GM19043 (cell line): ENCODE results near the gene STK32C.

ENCODE experiments used
- ATAC-seq: cut with Tn5 transposase; IDR thresholded peaks from one replicate; pipeline ENCODE4 v1.9.1; 2021; ENCODE audit warnings: low read depth; ENCODE audit not compliant: unreplicated experiment

STK32C gene

DNA sequence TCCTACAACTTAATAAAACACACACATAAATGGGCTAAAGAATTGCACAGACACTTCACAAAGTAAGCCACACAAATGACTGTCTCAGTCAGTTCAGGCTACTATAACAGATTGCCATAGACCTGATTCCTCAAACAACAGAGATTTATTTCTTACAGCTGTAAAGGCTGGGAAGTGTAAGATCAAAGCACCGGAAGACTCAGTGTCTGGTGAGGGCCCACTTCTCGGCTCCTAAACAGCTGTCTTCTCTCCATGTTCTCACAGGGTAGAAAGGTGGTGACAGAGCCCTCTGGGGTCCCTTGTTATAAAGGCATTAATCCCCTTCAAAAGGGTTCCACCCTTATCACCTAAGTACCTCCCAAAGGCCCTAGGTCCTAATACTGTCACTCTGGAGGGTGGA lies 18.3 kb downstream of the STK32C start:
- no peak for ATAC-seq

DNA sequence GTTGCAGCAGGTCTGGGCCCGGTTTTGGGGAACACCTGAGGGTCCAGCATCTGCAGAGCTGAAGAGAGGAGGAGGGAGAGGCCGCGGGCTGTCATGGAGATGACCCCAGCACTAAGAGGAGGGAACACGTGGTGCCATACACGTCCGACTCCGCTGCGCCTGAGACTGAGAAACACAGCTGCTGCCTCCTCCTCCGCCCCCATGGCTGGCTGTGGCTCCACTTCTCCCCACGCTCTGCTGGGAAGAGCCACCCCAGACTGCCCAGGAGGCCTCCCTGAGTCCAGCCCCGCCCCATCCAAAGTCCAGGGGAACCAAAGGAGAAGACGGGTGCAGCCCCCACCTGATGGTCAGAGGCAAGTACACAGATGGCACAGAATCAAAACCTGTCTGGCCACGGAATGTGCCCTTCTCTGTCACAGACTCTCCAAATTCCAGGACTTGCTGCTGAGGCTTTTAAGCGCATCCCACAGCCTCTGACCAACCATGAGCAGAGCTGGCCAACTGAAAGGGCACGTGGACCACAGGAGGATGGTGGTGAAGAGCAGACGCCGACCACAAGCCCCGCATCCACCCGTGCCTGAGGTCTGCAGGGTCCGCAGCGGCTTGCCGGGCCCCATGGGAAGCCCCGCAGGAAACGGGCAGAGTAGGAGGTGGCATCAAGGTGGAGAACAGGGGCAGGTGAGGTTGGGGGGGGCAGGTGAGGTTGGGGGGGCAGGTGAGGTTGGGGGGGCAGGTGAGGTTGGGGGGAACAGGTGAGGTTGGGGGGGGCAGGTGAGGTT lies 24.0 kb downstream of the STK32C start:
- no peak for ATAC-seq

DNA sequence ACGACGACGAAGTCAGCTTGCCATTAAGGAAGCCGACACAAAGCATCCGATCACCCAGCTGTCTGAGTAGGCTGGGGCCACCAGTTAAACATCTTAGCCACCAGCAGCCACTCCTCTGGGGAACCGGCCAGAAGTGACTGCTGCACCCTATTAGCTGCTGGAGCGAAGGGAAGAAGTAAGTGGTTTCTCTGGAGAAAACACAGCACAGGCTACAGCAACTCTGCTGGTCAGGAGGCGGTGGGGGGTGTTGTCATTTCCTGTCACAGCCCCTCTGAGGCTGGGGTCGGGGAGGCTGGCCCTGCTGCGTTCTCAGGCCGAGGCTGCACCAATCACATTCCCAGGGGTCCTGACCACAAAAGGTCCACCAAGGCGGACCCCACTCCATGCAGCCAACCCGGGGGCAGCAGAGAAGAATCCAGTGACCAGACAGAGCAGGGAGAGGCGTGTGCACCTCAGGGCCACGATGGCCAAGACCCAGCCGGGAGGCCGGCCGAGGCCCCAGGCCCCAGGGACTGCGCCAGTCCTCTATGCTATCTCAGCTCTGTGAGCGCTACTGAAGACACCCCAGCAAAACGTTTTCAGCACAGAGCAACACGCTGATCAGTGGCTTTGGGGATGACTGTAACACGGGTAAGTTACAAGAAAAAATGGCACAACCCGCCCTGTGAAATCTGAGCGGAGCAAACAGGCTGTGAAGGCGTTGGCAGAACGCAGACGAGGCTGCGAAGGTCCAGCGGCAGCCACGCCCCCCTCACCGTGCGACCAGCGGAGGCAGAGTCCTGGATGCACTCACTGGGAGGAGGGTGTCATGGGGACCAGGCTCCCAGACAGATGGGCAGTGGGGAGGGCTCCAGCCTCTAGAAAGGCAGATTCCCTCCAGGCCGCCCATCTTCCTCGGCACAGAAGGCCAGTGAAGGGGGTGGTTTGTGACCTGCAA lies 24.8 kb downstream of the STK32C start:
- ATAC-seq, result no peak

DNA sequence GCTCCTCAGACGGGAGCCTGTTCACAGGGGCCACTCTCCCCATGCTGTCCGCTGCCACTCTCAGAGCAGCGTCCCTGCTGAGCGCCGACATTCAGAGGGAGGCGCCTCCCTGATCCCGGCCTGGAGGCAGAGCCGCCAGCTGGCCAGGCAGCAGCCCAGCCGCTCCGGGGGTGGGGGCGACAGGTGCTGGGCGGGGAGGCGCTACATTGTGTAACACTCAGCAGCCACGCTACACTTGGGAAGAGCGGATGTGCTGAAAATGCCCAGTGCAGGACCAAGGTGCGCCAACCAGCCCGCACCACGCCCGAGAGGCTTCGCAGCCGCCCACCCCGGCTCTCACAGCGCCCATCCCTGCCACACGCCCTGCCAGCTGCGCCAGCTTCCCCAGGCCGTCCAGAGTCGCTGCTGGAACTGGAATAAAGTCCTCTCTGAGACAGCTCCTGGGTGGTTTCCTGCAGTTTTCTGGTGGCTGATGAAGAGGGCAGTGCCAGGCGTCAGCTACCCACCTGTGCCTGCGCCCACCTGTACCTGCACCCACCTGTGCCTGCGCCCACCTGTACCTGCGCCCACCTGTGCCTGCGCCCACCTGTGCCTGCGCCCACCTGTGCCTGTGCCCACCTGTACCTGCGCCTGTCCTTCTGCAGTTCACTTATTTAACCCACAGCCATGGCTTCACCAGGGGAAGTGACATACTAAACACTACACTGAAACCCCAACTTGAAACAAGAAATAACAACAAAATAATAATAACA lies 25.7 kb downstream of the STK32C start:
- no peak for ATAC-seq

DNA sequence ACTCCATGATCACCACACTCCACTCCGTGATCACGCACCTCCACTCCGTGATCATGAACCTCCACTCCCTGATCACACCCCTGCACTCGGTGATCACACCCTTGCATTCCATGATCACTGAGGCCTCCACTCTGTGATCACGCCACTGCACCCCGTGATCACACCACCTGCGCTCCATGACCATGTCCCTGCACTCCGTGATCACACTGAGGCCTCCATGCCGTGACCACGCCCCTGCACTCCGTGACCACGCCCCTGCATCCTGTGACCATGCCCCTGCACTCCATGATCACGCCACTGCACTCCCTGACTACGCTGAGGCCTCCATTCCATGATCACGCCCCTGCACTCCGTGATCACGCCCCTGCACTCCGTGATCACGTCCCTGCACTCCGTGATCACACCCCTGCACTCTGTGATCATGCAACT lies 27.1 kb downstream of the STK32C start:
- no peak for ATAC-seq

DNA sequence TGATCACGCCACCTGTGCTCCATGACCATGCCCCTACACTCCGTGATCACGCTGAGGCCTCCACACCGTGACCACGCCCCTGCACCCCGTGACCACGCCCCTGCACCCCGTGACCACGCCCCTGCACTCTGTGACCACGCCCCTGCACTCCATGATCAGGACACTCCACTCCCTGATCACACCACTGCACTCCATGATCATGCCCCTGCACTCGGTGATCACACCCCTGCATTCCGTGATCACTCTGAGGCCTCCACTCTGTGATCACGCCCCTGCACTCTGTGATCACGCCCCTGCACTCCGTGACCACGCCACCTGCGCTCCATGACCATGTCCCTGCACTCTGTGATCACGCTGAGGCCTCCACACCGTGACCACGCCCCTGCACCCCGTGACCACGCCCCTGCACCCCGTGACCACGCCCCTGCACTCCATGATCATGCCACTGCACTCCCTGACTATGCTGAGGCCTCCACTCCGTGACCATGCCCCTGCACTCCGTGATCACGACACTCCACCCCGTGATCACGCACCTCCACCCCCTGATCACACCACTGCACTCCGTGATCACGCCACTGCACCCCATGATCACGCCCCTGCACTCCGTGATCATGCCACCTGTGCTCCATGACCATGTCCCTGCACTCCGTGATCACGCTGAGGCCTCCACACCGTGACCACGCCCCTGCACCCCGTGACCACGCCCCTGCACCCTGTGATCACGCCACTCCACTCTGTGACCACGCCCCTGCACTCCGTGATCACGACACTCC lies 27.7 kb downstream of the STK32C start:
- ATAC-seq, result no peak

DNA sequence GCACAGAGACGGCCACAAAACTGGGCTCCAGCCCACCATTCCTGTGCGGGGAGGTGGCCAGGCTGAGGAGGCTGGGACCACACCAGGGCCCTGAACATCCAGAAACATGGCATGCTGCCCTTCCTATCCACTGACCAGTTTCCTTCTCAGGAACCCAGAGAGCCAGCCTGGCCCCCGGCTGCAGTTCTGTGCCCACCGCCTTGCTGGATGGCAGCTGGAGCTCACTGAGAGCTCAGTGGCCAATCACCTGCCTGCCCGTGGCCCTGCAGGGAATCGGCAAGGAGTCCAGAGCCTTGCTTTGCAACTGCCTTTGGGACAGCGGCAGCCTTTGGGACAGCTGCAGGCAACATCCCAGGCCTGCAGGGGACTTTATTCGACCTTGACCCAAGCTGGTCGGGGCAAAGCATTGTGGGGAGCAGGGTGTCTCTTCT lies 30.4 kb downstream of the STK32C start:
- ATAC-seq, result no peak

DNA sequence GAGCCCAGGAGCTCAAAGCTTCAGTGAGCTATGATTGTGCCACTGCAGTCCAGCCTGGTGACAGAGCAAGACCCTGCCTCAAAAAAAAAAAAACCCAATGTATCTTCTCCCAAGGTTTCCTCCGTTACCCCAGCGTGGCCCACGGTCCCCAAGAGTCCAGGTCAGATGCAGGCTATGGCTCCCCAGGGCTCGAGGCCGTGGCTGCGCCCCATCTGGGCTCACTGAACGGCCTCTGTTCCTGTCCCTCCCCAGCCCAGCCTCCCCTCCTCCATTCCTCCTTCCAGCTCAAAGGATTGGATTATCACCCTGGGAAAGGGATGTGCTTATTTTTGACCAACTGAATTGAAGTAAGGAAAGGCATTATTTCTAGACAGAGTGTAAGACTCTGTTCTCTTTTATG lies 31.0 kb downstream of the STK32C start:
- ATAC-seq, result no peak

DNA sequence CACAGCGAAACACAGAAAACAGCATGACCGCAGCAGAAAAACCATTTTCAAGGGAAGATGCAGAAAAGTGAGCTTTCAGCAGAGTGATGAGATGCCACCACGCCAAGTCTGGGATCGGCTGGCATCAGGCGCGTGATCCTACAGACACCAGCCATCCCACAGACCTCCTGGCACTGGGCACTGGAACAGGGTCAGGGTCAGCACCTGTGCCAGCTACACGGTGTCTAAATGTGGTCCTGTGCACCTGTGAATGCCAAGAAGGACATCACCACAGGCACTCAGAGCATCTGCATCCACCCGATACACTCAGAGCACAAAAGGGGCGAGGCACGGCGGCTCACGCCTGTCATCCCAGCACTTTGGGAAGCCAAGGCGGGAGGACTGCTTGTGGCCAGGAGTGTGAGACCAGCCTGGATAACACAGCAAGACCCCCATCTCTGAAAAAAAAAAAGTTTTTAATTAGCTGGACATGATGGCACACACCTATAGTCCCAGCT lies 31.5 kb downstream of the STK32C start:
- no peak for ATAC-seq

DNA sequence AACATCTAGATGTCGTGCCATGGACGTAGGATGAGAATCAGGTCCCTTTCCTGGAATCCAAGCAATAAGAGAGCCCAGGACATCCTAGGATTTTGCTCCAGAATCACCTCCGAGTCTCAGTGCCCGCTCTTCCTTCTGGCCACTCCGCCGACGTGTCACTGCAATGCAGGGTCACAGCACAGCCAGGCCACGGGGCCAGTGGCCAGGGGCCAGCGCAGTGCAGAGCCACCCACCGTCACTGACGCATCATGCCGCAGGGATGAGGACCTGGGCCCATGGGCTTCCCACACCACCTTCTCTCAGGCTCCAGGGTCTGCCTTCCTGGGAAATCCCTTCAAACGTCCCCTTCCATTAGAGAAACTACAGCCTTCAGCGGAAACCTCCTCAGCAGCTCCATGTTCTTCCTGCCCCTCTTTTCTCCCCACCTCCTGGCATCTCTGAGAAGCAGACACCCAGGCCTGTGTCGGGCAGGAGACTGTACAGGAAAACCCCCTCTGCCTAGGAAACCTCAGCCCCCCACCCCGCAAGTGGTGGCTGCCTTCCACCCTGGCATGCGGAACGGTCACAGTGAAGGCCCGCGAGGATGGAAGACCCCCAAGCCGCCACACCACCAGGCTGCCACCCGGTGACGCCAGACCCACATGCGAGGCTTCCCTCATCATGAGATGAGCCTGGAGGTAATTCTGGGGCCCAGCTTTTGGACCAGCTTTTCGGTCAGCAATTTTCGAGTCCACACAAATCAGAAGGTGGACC lies 32.1 kb downstream of the STK32C start:
- ATAC-seq, result no peak

DNA sequence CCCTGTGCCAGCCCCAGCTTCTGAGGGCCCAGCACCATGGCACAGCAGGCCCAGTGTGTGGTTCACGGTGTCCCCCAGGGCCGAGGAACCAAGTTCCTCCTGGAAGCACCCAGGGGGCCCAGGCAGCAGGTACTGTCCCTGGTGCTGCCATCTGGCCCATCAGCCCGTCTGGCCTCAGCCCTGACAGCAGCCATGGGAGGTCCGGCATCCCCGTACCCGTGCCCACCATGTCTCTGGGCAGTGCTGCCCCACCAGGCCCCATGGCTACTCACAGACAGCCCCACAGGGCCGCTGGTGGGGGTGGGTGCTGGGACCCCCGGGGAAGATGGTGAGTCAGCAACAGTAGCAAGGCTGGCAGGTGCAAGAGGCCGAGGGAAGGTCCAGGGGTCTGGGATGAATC lies 32.8 kb downstream of the STK32C start:
- ATAC-seq, result no peak

DNA sequence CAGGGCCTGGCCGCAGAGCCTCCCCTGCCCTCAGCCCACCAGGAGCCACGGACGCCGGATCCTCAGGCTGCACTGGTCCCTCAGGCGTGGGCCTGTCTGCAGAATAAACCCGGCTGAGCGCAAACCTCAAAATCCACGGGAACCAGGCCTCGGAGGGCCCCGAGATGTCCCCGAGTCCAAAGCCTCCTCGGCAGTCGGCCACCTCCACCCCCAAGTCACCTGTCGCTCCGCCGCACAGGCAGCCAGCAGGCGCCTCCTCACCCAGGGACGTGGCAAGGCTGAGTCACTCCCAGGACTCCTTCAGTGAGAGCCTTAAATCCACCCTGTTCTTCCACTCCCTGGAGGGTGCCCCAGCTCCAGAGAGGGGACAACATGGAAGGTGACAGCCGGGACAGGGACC lies 33.2 kb downstream of the STK32C start:
- ATAC-seq, result no peak

DNA sequence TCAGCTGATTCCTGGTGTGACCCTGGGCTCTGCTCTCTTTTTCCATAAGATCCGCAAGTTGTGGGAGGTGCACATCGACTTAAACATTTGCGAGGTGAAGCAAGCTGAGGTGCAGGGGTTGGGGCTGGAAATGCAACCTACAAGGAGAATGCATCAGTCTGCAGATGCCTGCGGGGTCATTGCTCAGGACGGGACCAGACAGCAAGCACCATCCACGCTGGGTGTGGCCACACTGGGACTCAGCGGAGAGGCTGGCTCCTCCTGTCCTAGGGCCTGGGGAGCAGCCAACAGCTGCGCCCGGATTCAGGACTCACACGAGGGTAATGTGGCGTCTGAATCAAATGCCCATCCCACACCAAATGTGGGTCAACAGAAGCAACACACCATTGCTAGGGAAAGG lies 33.8 kb downstream of the STK32C start:
- ATAC-seq, result no peak

DNA sequence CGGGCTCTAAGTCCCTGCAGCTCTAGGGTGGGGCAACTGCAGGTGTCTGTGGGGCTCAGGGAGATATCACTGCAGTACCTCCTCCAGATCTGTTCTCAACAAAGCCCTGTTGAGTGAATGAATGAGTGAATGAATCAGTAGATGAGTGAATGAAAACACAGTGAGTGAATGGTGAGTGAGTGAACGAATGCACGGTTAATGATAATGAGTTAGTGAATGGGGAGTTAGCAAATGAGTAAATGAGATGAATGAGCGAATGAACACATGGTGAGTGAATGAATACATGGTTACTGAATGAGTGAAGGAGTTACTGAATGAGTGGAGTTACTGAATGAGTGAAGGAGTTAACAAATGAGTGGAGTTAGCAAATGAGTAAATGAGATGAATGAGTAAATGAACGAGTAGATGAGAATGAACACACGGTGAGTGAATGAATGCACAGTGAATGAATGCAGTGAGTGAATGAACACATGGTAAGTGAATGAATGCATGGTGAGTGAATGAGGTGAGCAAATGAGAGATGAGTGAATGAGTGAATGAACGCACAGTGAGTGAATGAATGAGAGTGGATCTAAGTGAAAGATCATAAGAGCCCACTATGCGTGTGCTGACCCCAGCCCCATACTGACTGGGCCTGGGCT lies 34.3 kb downstream of the STK32C start:
- no peak for ATAC-seq

DNA sequence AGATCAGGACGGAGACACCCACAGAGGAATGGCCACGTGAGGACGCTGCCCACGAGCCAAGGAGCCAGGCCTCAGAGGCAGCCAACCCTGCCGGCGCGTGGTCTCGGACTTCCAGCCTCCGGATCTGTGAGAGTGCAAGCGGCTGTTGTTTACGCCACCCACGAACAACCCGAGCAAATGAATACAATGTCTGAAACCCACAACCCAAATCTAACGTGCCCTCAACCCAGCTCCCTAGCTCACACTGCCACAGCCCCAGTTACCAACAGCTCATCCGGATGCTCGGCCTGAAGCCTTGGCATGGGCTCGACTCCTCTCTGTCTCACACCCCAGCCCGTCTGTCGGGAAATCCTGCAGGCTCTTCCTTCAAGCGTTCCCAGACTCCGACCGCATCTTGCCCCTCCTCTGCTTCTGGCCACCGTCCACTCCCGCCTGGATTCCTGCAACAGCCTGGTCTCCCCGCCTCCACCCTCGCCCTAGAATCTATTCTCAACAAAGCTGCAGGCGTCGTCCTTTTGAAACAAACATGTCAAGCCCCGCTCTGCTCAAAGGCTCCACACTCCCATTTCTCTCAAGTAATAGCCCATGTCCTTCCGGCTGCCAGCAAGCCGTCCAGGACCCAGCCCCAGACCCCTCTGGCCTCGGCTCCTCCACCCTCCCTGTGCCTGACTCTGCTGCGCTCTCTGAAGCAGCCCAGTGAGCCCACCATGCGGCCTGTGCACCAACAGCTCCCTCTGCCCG lies 35.3 kb downstream of the STK32C start:
- no peak for ATAC-seq

DNA sequence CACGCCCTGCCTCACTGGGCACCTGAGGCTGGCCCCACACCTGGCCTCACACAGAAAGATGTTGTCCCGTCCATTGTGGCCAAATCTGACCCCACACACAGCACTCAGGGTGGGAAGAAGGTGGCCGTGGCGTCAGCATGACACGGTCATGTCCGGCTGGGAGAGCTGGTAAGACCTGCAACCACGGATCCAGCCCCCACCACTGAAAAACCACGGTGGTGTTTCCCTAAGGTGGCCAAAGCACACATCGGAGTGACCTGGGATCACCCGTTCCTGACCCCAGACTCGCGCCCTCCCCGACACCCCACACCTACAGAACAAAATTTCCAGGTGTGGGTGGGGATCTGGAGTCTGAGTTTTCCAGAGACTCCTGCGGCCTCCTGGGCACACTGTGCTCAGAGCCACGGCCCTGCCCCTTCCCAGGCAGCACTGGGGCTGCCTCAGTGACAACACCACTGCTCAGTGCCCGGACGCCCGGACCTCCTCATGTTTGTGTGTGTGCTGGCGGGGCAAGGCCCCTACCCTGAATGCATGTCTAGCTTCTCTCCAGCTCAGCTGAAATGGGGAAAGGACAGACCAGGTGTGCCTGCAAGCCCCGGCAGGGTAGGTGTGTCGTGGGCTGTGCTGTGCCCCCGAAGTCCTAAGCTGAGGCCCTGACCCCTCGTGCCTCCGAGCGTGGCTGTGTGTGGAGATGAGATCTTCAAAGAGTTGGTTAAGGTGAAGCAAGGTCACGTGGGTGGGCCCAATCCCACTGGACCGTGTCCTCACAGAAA lies 36.1 kb downstream of the STK32C start:
- no peak for ATAC-seq

DNA sequence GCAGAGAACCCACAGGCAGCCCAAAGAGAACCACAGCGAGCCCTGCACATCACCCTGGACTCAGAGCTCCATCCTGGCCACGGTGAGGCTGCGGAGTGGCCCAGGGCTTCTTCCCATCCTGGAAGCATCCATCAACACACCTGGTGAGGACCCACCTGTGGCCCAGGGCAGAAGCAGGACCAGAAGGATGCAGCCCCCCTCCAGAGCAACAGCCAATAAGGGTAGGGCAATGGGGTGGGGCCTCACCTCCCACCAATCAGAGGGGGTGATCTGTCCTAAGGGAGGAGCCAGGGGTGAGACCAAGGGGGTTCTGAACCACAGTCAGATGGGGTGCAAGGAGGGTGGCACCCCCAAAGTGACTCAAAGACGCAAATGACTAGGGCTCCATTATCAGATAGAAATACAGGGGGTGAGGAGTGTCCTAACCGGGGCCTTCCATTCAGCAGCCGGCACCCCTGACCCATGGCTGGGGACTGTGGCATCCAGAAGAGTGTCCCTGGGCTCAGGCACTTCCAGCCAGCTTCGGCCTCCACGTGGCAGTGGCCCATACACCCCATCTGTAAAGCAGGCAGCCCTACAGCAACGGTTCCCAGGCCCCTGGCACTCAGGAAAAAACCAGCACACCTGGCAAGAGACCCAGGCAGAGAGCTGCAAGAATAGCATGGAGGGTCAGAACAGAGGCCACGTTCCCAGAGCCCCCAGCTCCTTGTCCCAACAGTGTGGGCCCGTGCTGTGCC lies 36.9 kb downstream of the STK32C start:
- ATAC-seq, result no peak
